HG03469 (cell line): ENCODE measurements around the gene LAPTM4A.
"Not testable (repeated sequence)": the region's sequence is repeated elsewhere in the genome, so short reads cannot be mapped to it uniquely, and the experiment has no call there.

Experiments
- ATAC-seq: cut with Tn5 transposase; IDR thresholded peaks from one replicate; pipeline ENCODE4 v1.9.1; 2021; ENCODE audit warnings: mild to moderate bottlenecking, moderate library complexity, moderate number of reproducible peaks; ENCODE audit not compliant: unreplicated experiment

LAPTM4A gene

DNA sequence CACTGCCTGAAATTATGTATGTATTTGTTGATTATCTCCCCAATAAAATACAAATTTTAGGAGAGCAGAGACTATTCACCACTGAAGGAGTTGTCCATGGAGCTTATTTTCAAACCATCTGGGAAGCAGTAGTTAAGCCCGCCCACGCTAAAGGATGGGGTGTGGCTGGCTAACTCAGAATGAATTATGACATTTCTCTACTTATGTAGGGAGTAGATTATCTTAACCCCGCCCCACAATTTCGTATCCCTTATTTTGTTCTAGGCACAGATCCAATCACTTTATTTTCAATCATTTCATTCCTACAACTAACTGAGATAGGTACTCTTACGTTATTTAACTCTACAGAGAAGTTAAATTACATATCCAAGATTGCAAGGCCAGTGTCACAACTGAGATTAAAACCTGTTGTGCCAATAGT, 1.4 kb upstream of the LAPTM4A start:
- no peak for ATAC-seq

DNA sequence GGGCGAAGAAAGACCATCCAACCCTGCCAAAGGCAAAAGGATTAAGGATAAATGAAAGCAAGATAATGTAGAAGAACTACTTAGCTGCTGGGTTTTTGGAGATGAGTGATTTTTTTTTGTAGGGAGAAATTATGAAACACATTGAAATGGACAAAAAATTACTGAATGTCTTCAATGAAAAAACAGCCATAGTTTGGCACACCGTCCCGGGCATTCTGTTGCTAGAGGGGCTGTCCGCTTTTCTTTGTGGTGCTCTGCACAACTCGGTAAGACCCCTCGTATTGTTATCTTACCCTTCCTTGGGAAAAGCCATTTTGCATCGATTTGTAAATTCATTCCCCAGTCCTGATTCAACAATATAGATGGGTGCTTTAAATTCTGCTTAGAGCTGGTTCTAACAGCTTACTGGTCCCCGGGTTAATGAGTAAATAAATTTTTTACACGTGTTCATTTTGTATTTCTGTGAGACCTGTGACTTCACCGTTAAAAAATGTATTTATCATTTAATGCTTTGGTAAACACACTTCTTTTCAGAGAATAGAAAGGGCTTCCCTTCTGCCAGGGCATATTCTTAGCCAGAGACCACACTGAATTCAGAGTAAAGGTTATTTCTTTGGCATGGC, 912 bp upstream of the LAPTM4A start:
- ATAC-seq: no peak

DNA sequence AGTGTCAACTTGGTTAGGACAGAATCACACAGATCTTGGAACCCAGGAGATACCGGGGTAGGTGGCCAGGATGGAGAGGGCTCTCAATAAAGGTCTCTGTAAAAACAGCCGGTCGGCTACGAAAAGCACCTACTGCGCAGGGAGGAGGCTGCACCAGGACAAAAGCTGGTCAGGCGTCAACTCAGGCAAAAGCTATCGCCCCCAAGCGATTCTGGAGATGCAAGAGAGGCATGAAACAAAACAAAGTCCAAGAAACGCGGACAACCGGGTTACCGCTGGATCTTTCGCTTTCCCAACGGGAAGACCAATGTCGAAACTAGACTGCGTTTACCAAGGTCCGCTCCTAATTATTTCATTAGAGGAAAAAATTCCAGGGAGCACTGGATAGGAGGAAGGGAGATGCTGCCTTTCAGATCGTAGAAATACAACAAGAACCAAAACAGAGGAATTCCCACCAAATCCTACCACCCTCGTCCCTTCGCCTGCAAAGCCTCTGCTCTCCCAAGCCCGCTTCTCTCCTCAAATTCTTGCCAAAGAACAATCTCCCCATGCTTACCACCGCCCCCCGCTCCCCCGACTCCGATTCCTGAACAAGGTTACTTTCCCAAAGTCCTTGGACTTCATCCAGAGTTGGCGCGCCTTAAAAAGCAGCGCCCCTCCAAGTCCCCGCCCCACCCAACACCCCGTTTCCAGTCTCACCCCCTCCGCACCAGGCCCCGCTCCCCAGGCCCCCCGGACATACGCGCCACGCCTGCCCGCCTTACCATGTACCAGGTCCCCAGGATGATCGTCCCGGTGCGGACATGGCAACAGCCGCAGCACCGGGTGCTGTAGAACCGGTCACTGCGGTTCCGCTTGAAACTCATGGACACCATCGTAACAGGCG, 539 bp downstream of the LAPTM4A start:
- peak; percentile 2 for ATAC-seq

DNA sequence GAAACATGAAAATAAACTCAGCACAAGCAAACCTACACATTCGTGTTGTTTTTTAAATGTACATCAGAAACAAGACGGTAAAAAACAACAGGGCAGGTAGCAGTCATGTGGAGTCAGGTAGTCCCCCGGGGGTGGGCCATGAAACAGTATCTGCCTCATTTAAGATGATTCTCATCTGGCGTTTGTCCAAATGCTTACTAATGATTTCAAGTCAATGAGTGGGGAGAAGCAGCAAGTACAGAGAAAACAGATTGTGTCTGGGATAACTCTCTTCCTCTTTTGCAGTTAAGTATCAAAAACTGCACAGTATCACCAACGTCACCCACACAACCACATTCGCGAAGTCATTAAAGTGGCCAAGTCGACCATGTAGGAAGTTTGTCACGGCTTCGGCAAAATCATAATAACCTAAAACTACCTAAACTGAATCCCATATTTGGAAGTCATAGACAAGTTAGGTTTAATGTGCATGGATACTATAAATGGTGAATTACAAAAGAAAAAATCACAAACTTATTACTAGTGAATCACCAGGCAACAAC, 1.3 kb downstream of the LAPTM4A start:
- ATAC-seq: peak; percentile 27

DNA sequence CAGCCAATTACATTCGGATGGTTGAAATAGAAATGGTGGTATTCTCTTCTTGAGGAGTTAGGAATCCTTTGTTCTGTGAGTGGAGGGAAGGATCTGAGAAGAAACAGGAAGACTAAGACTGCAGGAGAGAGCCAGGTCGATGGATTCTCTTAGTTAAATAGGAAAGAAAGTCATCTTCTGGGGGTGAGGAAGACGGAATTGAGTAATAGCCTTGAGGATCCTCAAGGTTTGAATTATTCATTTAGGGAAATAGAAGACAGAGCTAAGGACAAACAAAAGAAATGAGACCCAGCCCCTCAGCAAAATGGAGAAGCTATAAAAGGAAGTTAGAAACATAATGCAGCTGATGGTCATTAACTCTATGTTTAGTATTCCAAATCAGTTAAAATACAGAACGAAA, 1.8 kb downstream of the LAPTM4A start:
- no peak for ATAC-seq

DNA sequence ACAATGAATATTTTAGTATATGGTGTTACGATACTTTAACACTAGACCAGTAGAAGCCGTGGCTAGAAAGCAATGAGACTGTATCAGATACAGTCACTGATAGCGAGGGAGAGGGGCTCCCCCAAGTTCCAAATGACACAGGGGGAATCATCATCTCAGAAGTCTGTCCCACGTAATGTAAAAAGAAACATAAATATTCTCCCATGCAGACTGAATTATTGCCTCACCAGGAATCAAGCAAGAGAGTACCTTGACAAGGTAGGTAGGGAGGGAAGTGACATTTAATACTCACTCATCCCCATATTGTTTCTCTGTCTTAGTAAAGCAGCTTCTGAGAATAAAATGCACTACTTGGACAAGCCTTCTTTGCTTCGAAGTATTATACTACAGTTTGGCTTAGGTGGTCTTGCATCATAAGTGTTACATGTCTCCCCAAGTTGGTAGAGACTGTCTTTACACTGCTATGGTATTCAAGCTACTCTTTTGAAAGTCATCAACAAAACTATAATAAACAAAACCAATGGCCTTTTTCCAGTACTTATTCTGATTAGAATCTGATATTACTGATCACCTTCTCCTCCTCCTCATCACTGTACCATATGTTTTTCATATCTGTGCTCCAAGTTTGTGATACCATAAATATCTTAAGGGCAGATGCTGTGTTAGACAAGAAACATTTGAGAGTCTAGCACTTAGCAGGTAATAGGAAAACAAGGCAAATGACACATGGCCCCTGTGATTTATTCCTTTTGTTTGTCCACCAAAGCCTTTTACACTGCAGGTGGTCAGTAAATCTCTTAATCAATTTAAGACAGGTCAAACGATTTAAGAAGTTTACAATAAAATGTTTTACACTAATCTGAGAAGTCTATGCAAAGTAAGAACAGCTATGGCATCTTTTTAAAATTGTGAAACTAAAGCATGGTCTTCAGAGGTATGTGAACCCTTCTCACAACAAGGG, 2.7 kb downstream of the LAPTM4A start:
- ATAC-seq: no peak

DNA sequence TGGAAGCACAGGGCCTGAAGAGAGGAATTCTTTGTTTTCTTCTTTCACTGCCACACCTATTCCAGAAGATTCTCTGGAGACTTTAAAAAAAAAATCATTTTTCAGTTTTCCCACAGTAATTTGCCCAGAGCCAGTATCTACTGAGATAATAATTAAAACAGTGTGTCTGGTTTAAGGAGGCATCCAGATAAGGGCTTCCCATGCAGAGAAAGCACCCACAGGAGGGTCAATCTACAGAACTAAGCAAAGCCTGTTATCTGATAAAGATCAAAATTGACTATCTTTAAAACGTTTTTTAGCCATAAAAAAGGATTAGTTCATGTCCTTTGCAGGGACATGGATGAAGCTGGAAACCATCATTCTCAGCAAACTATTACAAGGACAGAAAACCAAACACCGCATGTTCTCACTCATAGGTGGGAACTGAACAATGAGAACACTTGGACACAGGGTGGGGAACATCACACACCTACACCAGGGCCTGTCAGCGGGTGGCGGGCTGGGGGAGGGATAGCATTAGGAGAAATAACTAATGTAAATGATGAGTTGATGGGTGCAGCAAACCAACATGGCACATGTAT, 5.6 kb downstream of the LAPTM4A start:
- ATAC-seq: not testable (repeated sequence)

DNA sequence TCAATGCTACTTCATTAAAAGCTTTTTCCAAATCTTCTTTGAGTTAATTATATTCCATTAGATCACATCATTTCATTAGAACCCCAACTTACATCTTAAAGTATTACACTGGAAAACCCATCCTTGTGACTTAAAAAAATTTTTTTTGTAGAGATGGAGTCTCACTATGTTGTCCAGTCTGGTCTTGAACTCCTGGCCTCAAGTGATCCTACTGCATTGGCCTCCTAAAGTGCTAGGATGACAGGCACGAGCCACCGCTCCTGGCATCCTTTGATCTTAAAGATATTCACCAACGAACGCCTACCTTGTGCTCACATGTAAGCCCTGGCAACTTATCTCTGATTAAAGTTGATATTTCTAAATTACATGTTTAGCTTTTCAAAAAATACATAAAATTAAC, 6.7 kb downstream of the LAPTM4A start:
- no peak for ATAC-seq

DNA sequence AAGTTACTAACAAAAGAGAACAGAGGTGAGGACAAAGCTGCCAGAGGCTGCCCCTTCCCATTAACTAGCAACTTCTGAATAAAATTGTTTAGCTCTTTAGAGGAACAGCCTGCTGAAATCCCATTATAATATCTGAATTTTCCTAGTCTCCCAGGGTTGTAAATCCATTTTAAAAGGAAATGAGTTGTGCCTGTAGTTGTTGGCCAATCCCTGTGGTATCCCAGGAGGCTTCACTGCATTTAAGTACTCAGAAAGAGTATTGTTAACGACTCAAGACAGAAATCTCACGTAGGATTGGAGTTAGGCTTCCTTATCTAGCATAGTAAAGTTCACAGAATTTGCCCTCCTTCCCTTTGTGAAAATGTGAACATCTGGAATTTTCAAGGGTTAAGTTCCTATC, 8.9 kb downstream of the LAPTM4A start:
- ATAC-seq: no peak

DNA sequence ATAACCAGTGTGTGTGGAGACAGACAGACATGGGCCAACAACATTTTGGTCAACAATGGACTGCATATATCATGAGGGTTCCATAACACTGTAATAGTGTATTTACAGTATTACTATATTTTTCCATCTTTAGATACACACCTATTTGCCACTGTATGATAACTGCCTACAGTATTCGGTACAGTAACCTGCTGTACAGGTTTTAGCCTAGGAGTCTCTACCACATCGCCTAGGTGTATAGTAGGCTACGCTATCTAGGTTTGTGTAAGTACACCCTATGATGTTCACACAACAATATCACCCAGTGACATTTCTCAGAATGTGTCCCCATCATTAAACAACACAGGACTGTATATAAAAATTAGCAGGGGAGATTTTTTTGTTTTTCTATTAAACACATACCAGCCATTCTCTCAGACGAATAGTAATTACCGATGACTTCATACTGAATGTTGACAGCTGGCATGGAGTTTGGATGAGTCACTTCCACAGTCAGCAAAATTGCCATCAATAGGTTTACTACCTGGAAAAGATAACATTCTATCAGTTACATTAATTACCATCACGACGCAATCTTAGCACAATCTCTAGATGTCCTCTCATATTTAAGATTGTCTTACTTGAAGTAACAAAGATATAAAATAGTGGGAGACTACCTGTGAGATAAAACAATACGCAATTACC, 10.8 kb downstream of the LAPTM4A start:
- no peak for ATAC-seq

DNA sequence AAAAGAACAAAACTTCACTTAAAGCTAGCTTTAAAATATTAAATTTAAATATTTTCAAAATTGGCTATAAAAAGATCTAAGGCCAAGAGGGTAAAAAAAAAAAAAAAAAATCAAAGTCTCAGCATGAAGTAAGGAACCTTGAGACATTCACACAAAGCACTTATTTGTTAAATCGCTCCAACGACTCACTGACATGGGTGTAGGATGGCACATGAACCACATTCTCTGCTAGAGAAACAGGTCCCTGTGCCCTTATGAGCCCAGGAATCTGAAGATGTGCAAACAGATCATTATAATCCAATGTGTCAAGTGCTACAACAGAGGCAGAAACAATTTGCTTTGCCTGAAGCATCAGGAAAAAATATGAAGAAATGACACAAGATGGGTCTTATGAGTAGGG, 13.8 kb downstream of the LAPTM4A start:
- ATAC-seq: no peak

DNA sequence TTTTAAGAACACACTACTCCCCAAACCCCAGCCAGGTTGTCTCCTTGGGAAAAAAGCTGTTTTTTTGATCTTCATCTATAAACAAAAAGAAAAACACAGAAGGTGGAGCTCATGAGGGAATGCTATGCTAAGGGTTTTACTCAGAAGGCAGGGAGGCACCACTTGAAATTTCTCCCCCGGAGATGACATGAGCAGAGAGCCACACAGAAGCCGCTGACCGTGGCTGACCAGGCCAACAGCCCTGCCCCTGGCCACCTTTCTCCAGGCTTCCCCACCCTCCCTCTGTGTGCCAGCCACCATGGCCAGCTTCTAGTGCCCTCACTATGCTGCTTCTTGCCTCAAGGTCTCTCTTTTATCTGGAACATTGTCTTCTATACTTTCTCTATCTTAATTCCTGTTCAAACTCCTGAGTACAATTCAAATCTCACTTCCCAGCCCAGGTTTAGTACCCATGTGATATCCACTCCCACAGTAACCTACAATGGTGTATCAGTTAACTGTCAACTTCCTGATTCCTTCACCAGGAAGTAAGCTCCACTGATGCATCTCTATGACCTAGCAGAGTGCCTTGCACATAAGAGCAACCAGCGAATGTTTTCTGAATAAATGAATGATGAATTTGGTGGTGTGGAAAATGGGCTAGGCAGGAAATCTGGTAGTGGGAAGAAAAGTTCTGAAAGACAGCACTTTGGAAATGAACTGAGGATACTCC, 15.3 kb downstream of the LAPTM4A start:
- ATAC-seq: no peak

DNA sequence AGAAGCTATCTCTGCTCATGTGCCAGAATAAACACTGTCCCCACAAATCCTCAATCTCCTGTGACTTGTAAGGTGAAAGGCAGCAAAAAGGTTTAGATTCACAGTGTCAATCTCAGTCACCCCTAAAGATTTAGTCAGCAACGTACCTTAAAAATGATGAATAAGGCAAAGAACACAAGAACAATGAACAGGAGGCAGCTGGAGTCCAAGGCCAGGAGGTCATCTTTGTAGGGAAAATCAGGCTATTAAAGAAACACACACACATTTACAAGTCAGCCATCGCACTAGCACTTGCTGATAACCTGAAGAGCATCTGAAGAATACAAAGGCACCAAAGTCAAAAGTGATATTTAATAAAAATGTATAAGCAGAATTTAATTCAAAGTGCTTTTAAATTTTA, 16.6 kb downstream of the LAPTM4A start:
- ATAC-seq: no peak

DNA sequence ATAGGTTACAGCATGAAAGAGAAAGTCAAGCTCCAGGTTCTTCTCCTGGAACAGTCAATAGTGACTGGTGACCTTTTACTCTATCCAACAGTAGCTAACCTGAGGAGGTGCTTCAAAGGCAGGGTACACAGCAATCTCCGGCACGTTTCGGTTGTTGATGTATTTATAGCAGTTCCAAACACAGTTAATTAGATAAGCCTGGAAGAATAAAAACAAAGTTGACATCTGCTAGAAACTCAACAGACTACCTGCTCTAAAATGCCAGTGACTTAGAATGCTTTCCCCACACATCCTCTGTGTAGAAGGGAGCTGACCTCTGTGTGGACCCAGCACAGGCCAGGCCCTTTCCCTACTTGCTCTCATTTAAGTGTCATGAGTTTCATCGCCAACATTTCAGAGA, 17.2 kb downstream of the LAPTM4A start:
- no peak for ATAC-seq

DNA sequence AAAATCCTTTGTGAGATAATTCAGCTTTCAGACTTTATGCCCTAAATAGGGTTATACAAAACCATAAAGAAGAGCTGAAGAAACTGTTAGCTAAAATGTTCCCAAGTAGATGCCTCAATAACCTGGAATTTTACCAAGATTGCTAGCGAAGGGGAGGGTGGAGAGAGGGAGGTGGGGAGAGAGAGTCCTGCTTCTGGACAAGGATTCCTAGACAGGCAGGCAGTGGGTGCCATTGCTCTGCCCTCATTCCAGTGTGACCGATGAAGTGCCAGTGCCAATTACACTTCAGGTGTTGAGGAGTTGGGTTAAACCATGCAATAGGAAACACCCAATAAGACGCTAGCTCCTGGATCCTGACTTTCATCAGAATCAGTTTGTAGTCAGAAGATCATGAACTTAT, 18.1 kb downstream of the LAPTM4A start:
- ATAC-seq: no peak

DNA sequence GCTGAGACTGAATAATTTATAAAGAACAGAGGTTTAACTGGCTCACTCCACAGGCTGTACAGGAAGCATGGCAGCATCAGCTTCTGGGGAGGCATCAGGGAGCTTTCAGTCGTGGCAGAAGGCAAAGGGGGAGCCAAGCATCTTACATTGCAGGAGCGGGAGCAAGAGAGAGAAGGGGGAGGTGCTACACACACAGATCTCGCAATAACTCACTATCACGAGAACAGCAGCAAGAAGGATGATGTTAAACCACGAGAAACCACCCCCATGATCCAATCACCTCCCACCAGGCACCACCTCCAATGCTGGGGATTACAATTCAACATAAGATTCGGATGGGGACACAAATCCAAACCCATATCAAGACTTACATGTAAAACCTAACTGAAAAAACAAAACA, 21.2 kb downstream of the LAPTM4A start:
- ATAC-seq: no peak

DNA sequence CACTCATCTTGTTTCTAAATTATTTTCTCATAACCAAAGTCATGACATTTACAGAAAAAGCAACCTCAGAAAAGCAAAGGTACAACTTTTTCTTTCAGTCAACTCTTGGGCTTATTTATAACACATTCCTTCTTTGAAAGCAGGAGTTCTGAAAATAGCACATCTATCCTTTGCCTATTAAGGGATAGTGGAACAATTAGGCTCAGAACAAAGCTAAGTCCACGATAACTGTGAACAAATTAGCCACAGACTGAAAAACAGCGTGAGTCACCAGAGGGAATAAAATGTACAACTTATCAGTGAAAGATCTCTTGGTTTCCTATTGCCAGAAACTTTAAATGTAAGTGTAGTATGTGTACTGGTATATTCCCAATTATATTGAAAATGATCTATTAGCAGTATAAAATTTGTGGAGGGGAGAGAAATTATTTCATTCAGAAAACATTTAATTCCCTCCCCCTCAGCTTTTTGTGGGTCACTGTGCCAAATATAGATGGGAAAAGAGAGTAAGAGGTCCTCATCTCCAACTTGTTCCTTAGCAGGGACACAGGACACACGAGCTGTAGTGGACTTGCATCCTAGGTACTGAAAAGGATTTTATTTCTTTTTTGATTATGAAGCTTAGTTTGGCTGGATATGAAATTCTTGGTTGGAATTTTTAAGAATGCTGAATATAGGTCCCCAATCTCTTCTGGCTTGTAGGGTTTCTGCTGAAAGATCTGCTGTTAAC, 23.6 kb downstream of the LAPTM4A start:
- ATAC-seq: no peak

DNA sequence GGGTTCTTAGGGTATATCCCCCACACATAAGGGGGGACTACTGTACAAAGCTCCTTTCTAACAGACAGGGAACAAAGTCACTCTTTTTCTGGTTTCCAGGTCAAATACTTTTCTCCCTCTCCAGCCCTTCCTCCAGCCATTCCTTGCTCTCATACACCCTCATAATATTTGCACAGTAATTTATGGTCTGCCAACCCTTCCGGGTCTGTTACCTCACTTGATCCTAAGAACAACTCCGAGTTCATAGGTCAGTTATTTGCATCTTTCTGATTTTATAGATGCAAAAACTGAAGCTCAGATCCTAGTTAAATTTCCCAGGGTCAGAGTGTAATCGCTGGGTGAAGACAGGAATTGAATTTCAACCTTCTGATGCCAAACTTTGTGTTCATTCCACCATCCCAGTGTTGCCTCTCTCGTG, 24.2 kb downstream of the LAPTM4A start:
- ATAC-seq: no peak
